ENCODE data around the gene DGKQ. TPM values are rescaled to one million over a fixed set of nuclear protein-coding genes. Genes with fewer than 3 reads are reported as not detected.
A peak's percentile ranks its signal among the peaks of the same experiment; 100 is the strongest.

DGKQ gene
- total and polyA plus RNA-seq, 11 donors, result 2.6 to 7.3 (median 4.1) TPM

DNA sequence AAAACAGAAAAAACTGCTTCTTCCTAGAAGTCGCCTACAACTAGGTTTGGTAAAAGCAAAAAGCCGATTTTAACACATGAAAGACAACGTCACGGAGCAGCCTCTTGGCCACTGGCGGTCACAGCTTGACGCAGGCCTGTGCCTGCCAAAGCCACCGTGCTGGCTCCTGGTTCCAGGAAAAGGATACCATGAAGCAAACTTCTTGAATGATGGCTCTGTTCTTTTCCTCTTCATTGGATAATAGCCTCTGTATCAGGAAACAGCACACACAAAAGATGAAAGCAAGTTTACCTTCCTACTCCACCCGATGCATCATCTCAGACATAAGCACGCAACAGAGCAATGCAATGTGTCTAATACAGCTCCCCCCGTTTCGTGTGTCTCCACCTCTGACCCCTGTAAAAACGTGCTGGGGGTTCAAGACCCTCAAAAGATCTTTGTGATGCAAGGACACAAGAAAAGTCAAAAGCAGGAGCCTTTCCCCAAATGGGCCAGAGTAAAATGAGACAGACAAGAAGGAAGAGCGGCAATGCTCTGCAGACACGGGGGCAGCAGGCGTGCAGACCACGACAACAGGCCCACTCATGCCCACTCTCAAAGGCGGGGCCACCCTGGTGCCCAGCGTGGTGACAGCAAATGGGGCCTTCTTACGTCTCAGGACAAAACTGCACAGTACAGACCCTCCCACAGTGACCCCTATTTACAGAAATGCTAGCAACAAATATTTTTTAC lies 60.7 kb downstream of the DGKQ start:
- peaks cover 0 to 50% (median 25%) of the 10 kb centered on the region in 9 donors for H3K36me3 ChIP-seq
- TF ChIP-seq, protein P1, sequence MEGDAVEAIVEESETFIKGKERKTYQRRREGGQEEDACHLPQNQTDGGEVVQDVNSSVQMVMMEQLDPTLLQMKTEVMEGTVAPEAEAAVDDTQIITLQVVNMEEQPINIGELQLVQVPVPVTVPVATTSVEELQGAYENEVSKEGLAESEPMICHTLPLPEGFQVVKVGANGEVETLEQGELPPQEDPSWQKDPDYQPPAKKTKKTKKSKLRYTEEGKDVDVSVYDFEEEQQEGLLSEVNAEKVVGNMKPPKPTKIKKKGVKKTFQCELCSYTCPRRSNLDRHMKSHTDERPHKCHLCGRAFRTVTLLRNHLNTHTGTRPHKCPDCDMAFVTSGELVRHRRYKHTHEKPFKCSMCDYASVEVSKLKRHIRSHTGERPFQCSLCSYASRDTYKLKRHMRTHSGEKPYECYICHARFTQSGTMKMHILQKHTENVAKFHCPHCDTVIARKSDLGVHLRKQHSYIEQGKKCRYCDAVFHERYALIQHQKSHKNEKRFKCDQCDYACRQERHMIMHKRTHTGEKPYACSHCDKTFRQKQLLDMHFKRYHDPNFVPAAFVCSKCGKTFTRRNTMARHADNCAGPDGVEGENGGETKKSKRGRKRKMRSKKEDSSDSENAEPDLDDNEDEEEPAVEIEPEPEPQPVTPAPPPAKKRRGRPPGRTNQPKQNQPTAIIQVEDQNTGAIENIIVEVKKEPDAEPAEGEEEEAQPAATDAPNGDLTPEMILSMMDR (IDR thresholded peaks at IDR 0.05), result no peak
- TF ChIP-seq POLR2A (IDR thresholded peaks at IDR 0.05), result no peak
- peaks cover 0 to 14% (median 0%) of the 10 kb centered on the region in 12 donors for H3K4me1 ChIP-seq
- peaks cover 0 to 1% (median 0%) of the 10 kb centered on the region in 12 donors for H3K9me3 ChIP-seq
- no peak overlapping the region for H3K27ac ChIP-seq
- DNase-seq (peak in 1 of 5 donors; percentile 18), ATAC-seq (no peak)
- H3K27me3 ChIP-seq, result no peaks in the 10 kb centered on the region
- WGBS, 4 donors, result 81 to 87% (median 85%) methylated on average over 19 of the region's 19 CpGs
- H3K4me3 ChIP-seq, result no peak overlapping the region
- intact Hi-C loops (cut with DNase I), result no loop called here

DNA sequence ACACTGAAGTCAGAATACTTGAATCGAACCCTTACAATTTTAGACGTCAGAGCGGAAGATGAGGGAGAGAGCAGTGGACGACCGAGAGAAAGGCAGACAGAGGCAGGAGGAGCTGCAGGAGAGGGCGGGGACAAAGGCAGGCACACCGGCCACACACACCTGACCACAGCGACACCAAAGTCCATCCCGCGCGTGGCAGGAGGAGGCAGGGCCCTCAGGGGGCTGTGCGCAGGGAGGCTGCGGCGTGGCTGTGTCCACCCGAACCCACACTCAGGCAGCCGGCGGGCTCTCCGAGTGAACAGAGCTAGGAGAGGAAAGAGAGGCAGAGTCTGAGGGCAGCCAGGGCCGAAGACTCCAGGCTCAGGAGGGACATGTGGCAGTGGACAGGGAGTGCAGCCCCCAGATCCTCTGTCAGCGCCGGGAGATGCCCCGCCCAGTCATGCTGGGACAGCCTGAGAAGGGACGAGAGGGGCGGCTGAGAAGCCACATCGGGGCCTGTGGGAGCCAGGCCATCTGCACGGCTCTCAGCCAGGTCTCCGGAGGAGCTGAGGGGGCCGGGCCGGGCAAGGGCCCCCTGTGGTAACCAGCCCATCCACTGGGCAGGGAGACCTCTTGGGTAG lies 61.4 kb downstream of the DGKQ start:
- peaks cover 0 to 14% (median 0%) of the 10 kb centered on the region in 12 donors for H3K4me1 ChIP-seq
- no peaks in the 10 kb centered on the region for H3K27me3 ChIP-seq
- ATAC-seq (no peak), DNase-seq (peak in 2 of 5 donors; percentile 15 to 37)
- H3K36me3 ChIP-seq, result peaks cover 0 to 50% (median 27%) of the 10 kb centered on the region in 9 donors
- intact Hi-C loops (cut with DNase I), result no loop called here
- WGBS, 4 donors, result 85 to 93% (median 92%) methylated on average over 24 to 29 of the region's 29 CpGs
- H3K27ac ChIP-seq, result no peak overlapping the region
- H3K9me3 ChIP-seq, result no peaks in the 10 kb centered on the region
- H3K4me3 ChIP-seq, result no peak overlapping the region
- TF ChIP-seq POLR2A (IDR thresholded peaks at IDR 0.05), result no peak

DNA sequence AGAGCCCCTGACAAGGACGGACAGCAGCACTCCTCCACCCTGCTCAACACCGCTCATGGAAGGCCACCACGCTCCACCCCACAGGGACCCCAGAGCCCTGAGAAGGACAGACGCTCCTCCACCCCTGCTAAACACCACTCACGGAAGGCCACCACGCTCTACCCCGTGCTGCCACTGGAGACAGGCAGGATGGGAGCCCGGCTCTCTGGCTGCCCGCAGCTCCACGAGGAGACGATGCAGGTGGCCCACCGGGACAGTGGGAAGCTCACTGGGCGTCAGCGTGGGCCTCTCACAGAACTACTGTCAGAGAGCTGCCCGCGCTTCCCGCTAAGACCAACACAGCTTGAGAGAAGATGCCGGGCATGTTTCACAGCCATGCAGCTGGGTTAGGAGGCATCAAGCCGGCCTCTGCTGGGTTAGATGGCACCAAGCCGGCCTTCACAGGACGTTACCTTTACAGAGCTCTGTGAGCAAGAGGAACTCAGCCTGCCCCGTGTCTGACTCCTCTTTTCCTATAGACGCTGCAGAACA lies 62.1 kb downstream of the DGKQ start:
- TF ChIP-seq POLR2A (IDR thresholded peaks at IDR 0.05), result no peak
- TF ChIP-seq, protein P1 (IDR thresholded peaks at IDR 0.05), result no peak
- WGBS, 4 donors, result 94 to 97% (median 95%) methylated on average over 19 to 23 of the region's 23 CpGs
- intact Hi-C loops (cut with DNase I), result no loop called here
- peaks cover 0 to 50% (median 27%) of the 10 kb centered on the region in 9 donors for H3K36me3 ChIP-seq
- H3K9me3 ChIP-seq, result no peaks in the 10 kb centered on the region
- H3K4me1 ChIP-seq, result peaks cover 0 to 12% (median 0%) of the 10 kb centered on the region in 12 donors
- no peak overlapping the region for H3K27ac ChIP-seq
- no peak overlapping the region for H3K4me3 ChIP-seq
- ATAC-seq (no peak), DNase-seq (peak in 1 of 5 donors; percentile 33)
- no peaks in the 10 kb centered on the region for H3K27me3 ChIP-seq

DNA sequence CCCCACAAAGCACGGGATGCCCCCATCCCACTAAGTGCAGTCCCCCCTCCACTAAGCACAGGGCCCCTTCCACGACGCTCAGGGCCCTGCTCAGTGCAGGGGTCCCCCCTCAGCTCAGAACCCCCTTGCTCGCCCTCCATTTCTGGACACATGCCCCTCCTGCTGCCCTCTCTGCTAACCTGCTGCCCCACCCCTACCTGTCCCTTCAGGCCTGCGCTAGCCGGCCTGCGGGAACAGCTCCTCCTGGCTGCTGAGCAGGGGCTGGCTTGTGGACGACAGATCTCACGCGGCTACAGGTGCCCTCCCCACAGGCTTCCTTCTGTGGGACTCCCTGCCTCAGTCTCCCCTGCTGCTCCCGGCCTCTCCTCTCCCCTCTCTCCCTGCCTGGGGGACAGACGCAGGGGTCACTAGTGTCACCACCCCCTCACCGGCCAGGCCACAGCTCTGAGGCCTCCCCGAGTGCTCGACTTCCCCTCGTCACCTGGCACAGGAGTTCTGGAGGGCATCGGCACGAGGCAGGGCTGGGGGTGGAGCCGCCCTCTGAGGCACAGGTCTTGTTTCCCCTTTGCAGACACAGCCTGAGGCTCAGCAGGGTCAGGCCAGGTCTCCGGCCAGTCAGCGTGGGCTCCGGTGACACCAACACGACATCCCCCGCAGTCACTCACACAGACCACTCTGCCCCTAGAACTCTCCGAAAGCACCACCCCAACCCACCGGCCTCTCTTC lies 62.8 kb downstream of the DGKQ start:
- 94 to 96% (median 95%) methylated on average over 19 to 26 of the region's 26 CpGs for WGBS, 4 donors
- Histone ChIP-seq H3K4me1 (peaks cover 0 to 4% (median 0%) of the 10 kb centered on the region in 12 donors), H3K9me3 (no peaks in the 10 kb centered on the region), H3K4me3 (no peak overlapping the region), H3K27me3 (no peaks in the 10 kb centered on the region), H3K36me3 (peaks cover 0 to 50% (median 27%) of the 10 kb centered on the region in 9 donors), H3K27ac (no peak overlapping the region)
- DNase-seq (peak in 2 of 5 donors; percentile 13 to 55), ATAC-seq (no peak)
- TF ChIP-seq POLR2A (IDR thresholded peaks at IDR 0.05), result no peak
- TF ChIP-seq, protein P1 (IDR thresholded peaks at IDR 0.05), result no peak
- intact Hi-C loops (cut with DNase I), result no loop called here
